Caco-2 (cell line): ENCODE results near the gene IDNK. TPM values are rescaled to one million over a fixed set of nuclear protein-coding genes. Genes with fewer than 3 reads are reported as not detected.

Source experiments
- BruUV-seq: library from RNA; stranded (reverse); fragments of 400-500 nt; replicated peaks from 2 replicates; lab custom pipeline; 2021; lab: Mats Ljungman, UMichigan
- CTCF ChIA-PET: fragments of 300-600 bp; sonication (Branson Sonifier 250); formaldehyde crosslinking; loops from one replicate; lab custom pipeline; 2022; ENCODE audit warnings: antibody characterized with exemption; lab: Charles Lee
- POLR2A ChIA-PET: fragments of 300-600 bp; sonication (Branson Sonifier 250); formaldehyde crosslinking; loops from one replicate; lab custom pipeline; 2022; ENCODE audit warnings: antibody characterized with exemption; lab: Charles Lee
- DNase-seq, 2 experiments: peaks; one replicate each; pipeline versions ENCODE4 v3.0.0 to v3.0.0-alpha.2; 2020 to 2022
- H3K27me3 ChIP-seq: replicated peaks from 2 replicates; pipeline ENCODE4 v1.6.0; 2011; ENCODE audit warnings: low read length; ENCODE audit not compliant: control insufficient read depth, insufficient read depth
- H3K36me3 ChIP-seq: 2 replicates; pipeline ENCODE4 v1.5.1; 2011; ENCODE audit warnings: low read length; ENCODE audit not compliant: control insufficient read depth, insufficient read depth
- H3K4me1 ChIP-seq: fragments of 250-450 bp; sonication (Bioruptor Pico); 2 replicates; pipeline ENCODE4 v1.5.1; 2020; ENCODE audit warnings: mild to moderate bottlenecking
- H3K4me3 ChIP-seq: 2 replicates; pipeline ENCODE4 v1.5.1; 2011; ENCODE audit warnings: low read depth, mild to moderate bottlenecking, control low read depth, low read length
- H3K9me3 ChIP-seq: fragments of 250-450 bp; sonication (Bioruptor Pico); 2 replicates; pipeline ENCODE4 v1.5.1; 2020; ENCODE audit warnings: mild to moderate bottlenecking, moderate library complexity
- H3K27ac Mint-ChIP-seq: one replicate; pipeline ENCODE4 v1.8.0; 2022; ENCODE audit warnings: mixed read lengths; ENCODE audit not compliant: unreplicated experiment
- H3K27me3 Mint-ChIP-seq: one replicate; pipeline ENCODE4 v1.8.0; 2022; ENCODE audit warnings: mixed read lengths; ENCODE audit not compliant: insufficient read depth, unreplicated experiment
- H3K36me3 Mint-ChIP-seq: one replicate; pipeline ENCODE4 v1.8.0; 2022; ENCODE audit warnings: mild to moderate bottlenecking, mixed read lengths; ENCODE audit not compliant: insufficient read depth, unreplicated experiment
- H3K4me1 Mint-ChIP-seq: one replicate; pipeline ENCODE4 v1.8.0; 2022; ENCODE audit warnings: low read depth, mixed read lengths; ENCODE audit not compliant: unreplicated experiment
- H3K4me3 Mint-ChIP-seq: one replicate; pipeline ENCODE4 v1.8.0; 2022; ENCODE audit warnings: mild to moderate bottlenecking, moderate library complexity, mixed read lengths; ENCODE audit not compliant: unreplicated experiment
- H3K9me3 Mint-ChIP-seq: one replicate; pipeline ENCODE4 v1.8.0; 2022; ENCODE audit warnings: mixed read lengths; ENCODE audit not compliant: unreplicated experiment
- intact Hi-C: fragments of 100-400 bp; cut with micrococcal nuclease; formaldehyde crosslinking; loops from one replicate; pipeline ENCODE4 v1.10.0; 2022; ENCODE audit not compliant: unreplicated experiment
- total RNA-seq: library from RNA; stranded (reverse); gene quantifications from 2 replicates; pipeline ENCODE4 v1.2.3, GENCODE V29; 2022
- TF ChIP-seq, protein P1 (sequence below), 2 experiments: fragments of 200-600 bp in 1 of 2; IDR thresholded peaks; 1 replicate in 1 of 2; 2 replicates in 1 of 2; pipeline versions ENCODE4 v1.5.1 to v1.8.0; 2011 to 2022; ENCODE audit warnings: antibody characterized with exemption in 1 of 2, control low read depth in 1 of 2, inconsistent platforms in 1 of 2, low read depth in 1 of 2, low read length in 1 of 2, mild to moderate bottlenecking in 1 of 2, moderate library complexity in 1 of 2; ENCODE audit not compliant: insufficient read depth in 1 of 2, severe bottlenecking in 1 of 2, unreplicated experiment in 1 of 2

IDNK gene
- total RNA-seq, 1 experiment from 2014 or later: 4.3 TPM

DNA sequence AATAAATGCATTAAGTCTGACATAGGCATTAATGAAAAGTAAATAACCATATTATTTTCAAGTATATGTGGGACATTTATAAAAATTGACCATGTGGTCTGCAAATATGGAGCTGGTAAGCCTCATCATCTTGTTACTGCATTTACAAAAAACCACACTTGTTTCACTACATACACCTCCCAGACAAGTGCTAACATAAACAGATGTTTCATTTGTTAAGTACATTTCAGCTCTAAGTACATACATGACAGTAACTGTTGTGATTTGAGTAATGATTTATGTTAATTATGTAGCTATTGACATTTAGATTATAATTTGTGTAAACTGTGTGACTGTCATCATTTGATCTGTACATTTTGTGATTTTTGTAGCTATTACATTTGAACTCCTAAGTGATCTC, 13.9 kb downstream of the IDNK start:
- peaks cover 6% of the 10 kb centered on the region for H3K4me1 Mint-ChIP-seq
- no peaks in the 10 kb centered on the region for H3K9me3 Mint-ChIP-seq
- no peak for DNase-seq
- no peaks in the 10 kb centered on the region for H3K36me3 Mint-ChIP-seq
- no peak overlapping the region for H3K4me3 Mint-ChIP-seq
- H3K4me3 ChIP-seq: no peak overlapping the region
- ChIA-PET POLR2A (no interaction called here), CTCF (interaction anchor here (0.9 kb wide), 1 partner anchor 16 kb away, joined by 4 read pairs; no protein-coding TSS in a partner anchor)
- intact Hi-C loops: loop anchor here (1.0 kb wide), 1 partner anchor 14 kb away; the partner anchor contains the start of gene IDNK
- no peaks in the 10 kb centered on the region for H3K27me3 ChIP-seq
- no peaks in the 10 kb centered on the region for H3K27me3 Mint-ChIP-seq
- TF ChIP-seq, protein P1, sequence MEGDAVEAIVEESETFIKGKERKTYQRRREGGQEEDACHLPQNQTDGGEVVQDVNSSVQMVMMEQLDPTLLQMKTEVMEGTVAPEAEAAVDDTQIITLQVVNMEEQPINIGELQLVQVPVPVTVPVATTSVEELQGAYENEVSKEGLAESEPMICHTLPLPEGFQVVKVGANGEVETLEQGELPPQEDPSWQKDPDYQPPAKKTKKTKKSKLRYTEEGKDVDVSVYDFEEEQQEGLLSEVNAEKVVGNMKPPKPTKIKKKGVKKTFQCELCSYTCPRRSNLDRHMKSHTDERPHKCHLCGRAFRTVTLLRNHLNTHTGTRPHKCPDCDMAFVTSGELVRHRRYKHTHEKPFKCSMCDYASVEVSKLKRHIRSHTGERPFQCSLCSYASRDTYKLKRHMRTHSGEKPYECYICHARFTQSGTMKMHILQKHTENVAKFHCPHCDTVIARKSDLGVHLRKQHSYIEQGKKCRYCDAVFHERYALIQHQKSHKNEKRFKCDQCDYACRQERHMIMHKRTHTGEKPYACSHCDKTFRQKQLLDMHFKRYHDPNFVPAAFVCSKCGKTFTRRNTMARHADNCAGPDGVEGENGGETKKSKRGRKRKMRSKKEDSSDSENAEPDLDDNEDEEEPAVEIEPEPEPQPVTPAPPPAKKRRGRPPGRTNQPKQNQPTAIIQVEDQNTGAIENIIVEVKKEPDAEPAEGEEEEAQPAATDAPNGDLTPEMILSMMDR (IDR thresholded peaks at IDR 0.05; ENCODE audit: insufficient read depth in 1 of 2, low read depth in 1 of 2, low read length in 1 of 2, severe bottlenecking in 1 of 2, unreplicated experiment in 1 of 2): no peak
- H3K27ac Mint-ChIP-seq: no peak overlapping the region
- no peaks in the 10 kb centered on the region for H3K9me3 ChIP-seq
- peaks cover 11% of the 10 kb centered on the region; the same call in 1 of the 2 replicates for H3K4me1 ChIP-seq
- BruUV-seq: no TSS peak
- no peaks in the 10 kb centered on the region for H3K36me3 ChIP-seq

GRCh38 chr9:83637389-83637788, 14.4 kb downstream of the IDNK start:
- POLR2A ChIA-PET: no interaction called here
- Mint-ChIP-seq H3K36me3 (no peaks in the 10 kb centered on the region), H3K27me3 (no peaks in the 10 kb centered on the region), H3K4me3 (no peak overlapping the region), H3K27ac (no peak overlapping the region), H3K9me3 (no peaks in the 10 kb centered on the region), H3K4me1 (peaks cover 6% of the 10 kb centered on the region)
- H3K9me3 ChIP-seq: no peaks in the 10 kb centered on the region
- peaks cover 11% of the 10 kb centered on the region; the same call in 1 of the 2 replicates for H3K4me1 ChIP-seq
- DNase-seq: peak in 1 of 2 experiments; percentile 39
- no peaks in the 10 kb centered on the region for H3K27me3 ChIP-seq
- BruUV-seq: no TSS peak
- CTCF ChIA-PET: interaction anchor here (0.9 kb wide), 1 partner anchor 17 kb away, joined by 4 read pairs; no protein-coding TSS in a partner anchor
- H3K4me3 ChIP-seq: no peak overlapping the region
- TF ChIP-seq, protein P1 (IDR thresholded peaks at IDR 0.05; ENCODE audit: insufficient read depth in 1 of 2, low read depth in 1 of 2, low read length in 1 of 2, severe bottlenecking in 1 of 2, unreplicated experiment in 1 of 2): no peak
- intact Hi-C loops: loop anchor here (1.0 kb wide), 1 partner anchor 14 kb away; the partner anchor contains the start of gene IDNK
- no peaks in the 10 kb centered on the region for H3K36me3 ChIP-seq

GRCh38 chr9:83639266-83639665, 16.3 kb downstream of the IDNK start:
- no peaks in the 10 kb centered on the region for H3K9me3 ChIP-seq
- no peaks in the 10 kb centered on the region for H3K36me3 ChIP-seq
- Mint-ChIP-seq H3K9me3 (no peaks in the 10 kb centered on the region), H3K4me3 (no peak overlapping the region), H3K36me3 (peaks cover 5% of the 10 kb centered on the region), H3K4me1 (peaks cover 6% of the 10 kb centered on the region), H3K27ac (no peak overlapping the region), H3K27me3 (no peaks in the 10 kb centered on the region)
- BruUV-seq: no TSS peak
- TF ChIP-seq, protein P1 (IDR thresholded peaks at IDR 0.05; ENCODE audit: insufficient read depth in 1 of 2, low read depth in 1 of 2, low read length in 1 of 2, severe bottlenecking in 1 of 2, unreplicated experiment in 1 of 2): no peak
- no peak overlapping the region for H3K4me3 ChIP-seq
- H3K27me3 ChIP-seq: no peaks in the 10 kb centered on the region
- intact Hi-C loops: no loop called here
- ChIA-PET POLR2A (no interaction called here), CTCF (no interaction called here)
- peaks cover 11% of the 10 kb centered on the region; the same call in 1 of the 2 replicates for H3K4me1 ChIP-seq
- DNase-seq: no peak
